Suprapubic skin (tissue), 4 donors: Measurements from ENCODE around the gene BASP1. TPM values are rescaled to one million over a fixed set of nuclear protein-coding genes. Genes with fewer than 3 reads are reported as not detected.

Experiments
- DNase-seq, 2 donors: peaks; one replicate each; pipeline ENCODE4 v3.0.0-alpha.2; 2019; ENCODE audit warnings: low spot score in 2 of 2
- H3K27ac ChIP-seq: fragments of 200-600 bp; sonication (generic); one replicate; pipeline ENCODE4 v1.5.1; 2019
- H3K27me3 ChIP-seq: fragments of 200-600 bp; sonication (generic); one replicate; pipeline ENCODE4 v1.5.1; 2019
- H3K36me3 ChIP-seq: fragments of 200-600 bp; sonication (generic); one replicate; pipeline ENCODE4 v1.5.1; 2019
- H3K4me1 ChIP-seq: fragments of 200-600 bp; sonication (generic); one replicate; pipeline ENCODE4 v1.5.1; 2019
- H3K4me3 ChIP-seq: fragments of 200-600 bp; sonication (generic); one replicate; pipeline ENCODE4 v1.5.1; 2019; ENCODE audit warnings: mild to moderate bottlenecking
- H3K9me3 ChIP-seq: fragments of 200-600 bp; sonication (generic); one replicate; pipeline ENCODE4 v1.5.1; 2019
- EP300 ChIP-seq: sonication (generic); formaldehyde crosslinking; IDR thresholded peaks from one replicate; pipeline ENCODE4 v1.6.1; 2017; ENCODE audit warnings: antibody characterized with exemption
- POLR2A ChIP-seq, 2 donors: fragments of 450-650 bp; IDR thresholded peaks; one replicate each; pipeline ENCODE4 v1.6.1; 2017; ENCODE audit warnings: antibody characterized with exemption in 2 of 2, mild to moderate bottlenecking in 2 of 2, moderate library complexity in 2 of 2
- POLR2AphosphoS5 ChIP-seq, 3 donors: sonication (generic); formaldehyde crosslinking; IDR thresholded peaks; one replicate each; pipeline ENCODE4 v1.6.1; 2017; ENCODE audit warnings: antibody characterized with exemption in 3 of 3
- WGBS: methylation state at CpG from one replicate; pipeline ENCODE4 v1.1.5; 2018; 5-methylcytosine and 5-hydroxymethylcytosine counted together
- total RNA-seq, 4 donors: library from RNA; depleted of rRNA; stranded (reverse); fragments of >200 nt; gene quantifications; one replicate each; pipeline ENCODE4 v1.1.0, GENCODE V29; 2016
- TF ChIP-seq, protein P1 (sequence below), 2 donors: fragments of 200-600 bp in 1 of 2; fragments of 450-650 bp in 1 of 2; sonication (generic) in 1 of 2; IDR thresholded peaks; one replicate each; pipeline ENCODE4 v1.5.1; 2016 to 2019; ENCODE audit warnings: antibody characterized with exemption in 2 of 2, mild to moderate bottlenecking in 1 of 2, moderate library complexity in 1 of 2

Gene BASP1
- total RNA-seq, 4 donors from 2014 or later: 20.7 to 31.9 (median 26.2) TPM

DNA sequence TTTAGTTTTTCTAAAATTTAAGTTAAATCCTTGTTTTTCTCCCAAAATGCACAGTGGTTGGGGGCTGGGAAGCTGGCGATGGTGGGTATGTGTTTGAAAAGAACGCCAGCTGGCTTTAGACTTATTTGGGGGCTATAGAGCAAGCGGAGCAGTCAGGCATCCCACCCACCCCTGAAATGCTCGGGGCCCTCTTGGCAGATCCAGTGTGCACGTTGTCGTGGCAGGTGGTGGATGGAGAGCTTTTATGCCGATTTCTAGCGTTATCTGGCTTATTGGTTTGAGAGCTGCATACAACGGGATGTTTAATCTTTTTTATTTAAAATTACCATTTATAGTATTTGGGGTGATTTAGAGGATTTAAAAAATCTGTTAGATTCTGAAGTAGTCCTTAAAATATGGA lies 8.1 kb downstream of the BASP1 start:
- H3K4me3 ChIP-seq: no peak overlapping the region
- H3K36me3 ChIP-seq: no peaks in the 10 kb centered on the region
- peaks cover 14% of the 10 kb centered on the region for H3K4me1 ChIP-seq

DNA sequence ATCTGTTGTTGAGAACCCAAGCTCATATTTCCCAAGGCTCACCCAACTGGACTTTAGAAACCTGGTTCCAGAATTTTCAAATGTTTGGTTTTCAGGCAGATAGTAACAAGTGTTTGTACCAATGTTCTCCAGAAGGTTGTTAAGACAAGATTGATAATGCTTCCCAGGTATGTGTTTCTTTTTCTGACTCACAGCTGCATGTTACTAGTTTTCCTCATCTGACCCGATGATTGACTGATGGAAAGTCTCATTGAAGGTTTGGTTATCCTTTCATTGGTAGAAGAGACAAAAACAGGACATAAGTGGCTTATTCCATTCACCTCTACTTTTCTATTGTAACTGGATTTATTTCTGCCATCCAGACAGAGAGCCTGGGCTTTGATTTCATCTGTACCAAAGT lies 10.4 kb downstream of the BASP1 start:
- TF ChIP-seq EP300: no peak
- TF ChIP-seq, protein P1, sequence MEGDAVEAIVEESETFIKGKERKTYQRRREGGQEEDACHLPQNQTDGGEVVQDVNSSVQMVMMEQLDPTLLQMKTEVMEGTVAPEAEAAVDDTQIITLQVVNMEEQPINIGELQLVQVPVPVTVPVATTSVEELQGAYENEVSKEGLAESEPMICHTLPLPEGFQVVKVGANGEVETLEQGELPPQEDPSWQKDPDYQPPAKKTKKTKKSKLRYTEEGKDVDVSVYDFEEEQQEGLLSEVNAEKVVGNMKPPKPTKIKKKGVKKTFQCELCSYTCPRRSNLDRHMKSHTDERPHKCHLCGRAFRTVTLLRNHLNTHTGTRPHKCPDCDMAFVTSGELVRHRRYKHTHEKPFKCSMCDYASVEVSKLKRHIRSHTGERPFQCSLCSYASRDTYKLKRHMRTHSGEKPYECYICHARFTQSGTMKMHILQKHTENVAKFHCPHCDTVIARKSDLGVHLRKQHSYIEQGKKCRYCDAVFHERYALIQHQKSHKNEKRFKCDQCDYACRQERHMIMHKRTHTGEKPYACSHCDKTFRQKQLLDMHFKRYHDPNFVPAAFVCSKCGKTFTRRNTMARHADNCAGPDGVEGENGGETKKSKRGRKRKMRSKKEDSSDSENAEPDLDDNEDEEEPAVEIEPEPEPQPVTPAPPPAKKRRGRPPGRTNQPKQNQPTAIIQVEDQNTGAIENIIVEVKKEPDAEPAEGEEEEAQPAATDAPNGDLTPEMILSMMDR (IDR thresholded peaks at IDR 0.05): no peak
- no peak for TF ChIP-seq POLR2AphosphoS5 (IDR thresholded peaks at IDR 0.05)
- no peak for TF ChIP-seq POLR2A (IDR thresholded peaks at IDR 0.05)
- 84% methylated on average over 1 of the region's 1 CpG for WGBS
- no peak for DNase-seq
- Histone ChIP-seq H3K27me3 (no peaks in the 10 kb centered on the region), H3K9me3 (no peaks in the 10 kb centered on the region), H3K27ac (no peak overlapping the region), H3K4me3 (no peak overlapping the region), H3K36me3 (no peaks in the 10 kb centered on the region), H3K4me1 (peaks cover 11% of the 10 kb centered on the region)

More for the DNA sequence above, 8.1 kb downstream of the BASP1 start:
- Histone ChIP-seq H3K27ac (no peak overlapping the region), H3K9me3 (no peaks in the 10 kb centered on the region), H3K27me3 (no peaks in the 10 kb centered on the region)
- TF ChIP-seq POLR2A (IDR thresholded peaks at IDR 0.05): no peak
- no peak for DNase-seq
- 88% methylated on average over 9 of the region's 9 CpGs for whole genome bisulfite sequencing

DNA sequence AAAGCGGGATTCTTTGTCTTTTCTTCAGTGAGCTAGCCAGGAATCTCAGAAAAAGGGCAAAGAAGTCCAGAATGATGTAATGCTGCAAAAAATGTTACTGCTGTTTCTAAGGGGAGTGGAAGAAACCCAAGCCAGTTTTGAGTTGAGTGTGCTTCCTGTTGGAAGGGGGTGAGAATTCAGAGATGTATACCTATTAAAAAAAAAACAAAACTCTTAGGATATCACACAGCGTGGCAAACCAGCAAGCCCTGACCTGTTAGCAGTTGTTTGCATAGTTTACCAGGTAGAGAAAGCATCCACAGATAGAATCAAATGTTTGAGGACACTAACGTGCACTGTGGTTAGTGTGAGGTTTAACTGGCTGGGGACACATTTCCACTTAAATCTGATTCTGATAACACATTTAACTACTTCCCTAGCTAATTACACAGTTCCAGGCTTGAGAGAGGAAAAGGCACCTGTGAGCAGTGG lies 11.4 kb downstream of the BASP1 start:
- TF ChIP-seq POLR2AphosphoS5 (IDR thresholded peaks at IDR 0.05) (no peak), EP300 (no peak)
- TF ChIP-seq, protein P1 (IDR thresholded peaks at IDR 0.05): no peak
- no peaks in the 10 kb centered on the region for H3K27me3 ChIP-seq
- DNase-seq: no peak
- 29% methylated on average over 3 of the region's 3 CpGs for whole genome bisulfite sequencing
- H3K4me3 ChIP-seq: no peak overlapping the region
- H3K9me3 ChIP-seq: no peaks in the 10 kb centered on the region
- no peaks in the 10 kb centered on the region for H3K36me3 ChIP-seq
- H3K4me1 ChIP-seq: peaks cover 11% of the 10 kb centered on the region
- no peak overlapping the region for H3K27ac ChIP-seq

DNA sequence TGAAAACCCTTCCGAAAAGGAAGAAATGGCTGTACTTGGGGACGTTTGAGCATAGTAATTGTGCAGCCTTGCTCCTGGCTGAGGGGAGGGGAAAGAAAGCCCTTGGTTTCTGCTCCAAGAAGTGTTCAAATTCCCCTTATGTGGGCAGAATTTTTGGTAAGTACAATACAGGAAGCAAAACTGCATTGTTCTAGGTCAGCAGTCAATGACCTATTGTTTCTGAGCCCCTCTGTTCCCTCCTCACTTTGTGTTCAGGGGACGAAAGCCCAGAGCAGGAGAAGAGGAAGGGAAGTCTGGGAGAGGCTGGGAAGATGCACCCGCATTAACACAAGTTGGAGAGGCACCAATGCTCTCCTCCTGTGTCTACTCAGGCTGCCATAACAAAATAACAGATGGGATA lies 11.9 kb downstream of the BASP1 start:
- Histone ChIP-seq H3K27ac (no peak overlapping the region), H3K4me1 (peaks cover 11% of the 10 kb centered on the region), H3K9me3 (no peaks in the 10 kb centered on the region), H3K4me3 (no peak overlapping the region), H3K36me3 (no peaks in the 10 kb centered on the region), H3K27me3 (no peaks in the 10 kb centered on the region)
- TF ChIP-seq EP300 (no peak), POLR2A (IDR thresholded peaks at IDR 0.05) (no peak), POLR2AphosphoS5 (IDR thresholded peaks at IDR 0.05) (no peak)
- TF ChIP-seq, protein P1 (IDR thresholded peaks at IDR 0.05): no peak
- no peak for DNase-seq
- WGBS: 57% methylated on average over 4 of the region's 4 CpGs

DNA sequence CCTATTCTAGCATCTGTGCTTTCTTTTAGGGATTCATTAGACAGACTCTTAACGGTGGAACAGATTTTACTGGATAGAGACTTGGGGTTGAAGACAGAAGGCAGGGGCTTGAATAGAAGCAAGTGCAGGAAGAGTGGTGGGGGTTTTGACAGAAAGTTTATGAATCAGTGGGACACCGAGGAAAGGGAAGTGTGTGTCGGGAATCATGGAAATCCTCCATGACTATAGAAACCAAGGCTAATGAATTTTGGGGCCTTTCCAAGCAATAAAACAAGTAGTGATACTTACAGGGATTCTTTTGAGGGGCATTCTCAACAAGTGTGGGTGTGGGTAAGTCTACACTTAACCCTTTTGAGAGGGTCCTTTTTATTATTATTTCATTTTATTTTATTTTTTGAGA lies 12.8 kb downstream of the BASP1 start:
- Histone ChIP-seq H3K4me3 (no peak overlapping the region), H3K4me1 (peaks cover 11% of the 10 kb centered on the region), H3K9me3 (no peaks in the 10 kb centered on the region), H3K27me3 (no peaks in the 10 kb centered on the region), H3K27ac (no peak overlapping the region), H3K36me3 (no peaks in the 10 kb centered on the region)
- TF ChIP-seq POLR2A (IDR thresholded peaks at IDR 0.05): no peak
- TF ChIP-seq, protein P1 (IDR thresholded peaks at IDR 0.05): no peak
- TF ChIP-seq POLR2AphosphoS5 (IDR thresholded peaks at IDR 0.05): no peak
- TF ChIP-seq EP300: no peak
- DNase-seq: no peak
- 84% methylated on average over 3 of the region's 3 CpGs for WGBS
